ENCODE results near the gene CPAMD8.
"Not testable (repeated sequence)": the region's sequence is repeated elsewhere in the genome, so short reads cannot be mapped to it uniquely, and the experiment has no call there.

Gene CPAMD8

DNA sequence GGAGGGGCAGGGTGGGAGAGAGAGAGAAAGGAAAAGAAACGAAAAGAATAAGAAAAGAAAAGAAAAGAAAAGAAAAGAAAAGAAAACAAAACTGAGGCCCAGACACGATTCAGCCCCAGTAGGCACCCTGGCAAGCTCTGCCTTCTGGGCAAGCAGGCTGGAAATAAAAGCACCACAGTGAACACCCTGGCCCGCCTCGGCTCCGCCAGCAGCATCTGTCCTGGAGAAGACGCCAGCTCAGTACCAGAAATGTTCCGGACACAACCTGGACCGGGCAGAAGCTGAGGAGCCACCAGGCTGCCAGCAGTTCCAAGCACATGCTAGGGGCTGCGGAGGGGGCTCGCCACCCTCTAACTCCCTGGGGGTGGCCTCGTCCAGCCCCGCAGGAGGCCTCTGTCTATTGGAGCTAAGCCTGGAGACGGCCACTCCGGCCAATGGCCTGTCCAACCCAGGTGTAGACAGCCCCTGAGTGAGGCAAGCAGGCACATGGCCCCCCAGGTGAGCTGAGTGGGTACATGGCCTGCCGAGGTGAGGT, 11.4 kb upstream of the CPAMD8 start:
- DNase-seq = no peak

DNA sequence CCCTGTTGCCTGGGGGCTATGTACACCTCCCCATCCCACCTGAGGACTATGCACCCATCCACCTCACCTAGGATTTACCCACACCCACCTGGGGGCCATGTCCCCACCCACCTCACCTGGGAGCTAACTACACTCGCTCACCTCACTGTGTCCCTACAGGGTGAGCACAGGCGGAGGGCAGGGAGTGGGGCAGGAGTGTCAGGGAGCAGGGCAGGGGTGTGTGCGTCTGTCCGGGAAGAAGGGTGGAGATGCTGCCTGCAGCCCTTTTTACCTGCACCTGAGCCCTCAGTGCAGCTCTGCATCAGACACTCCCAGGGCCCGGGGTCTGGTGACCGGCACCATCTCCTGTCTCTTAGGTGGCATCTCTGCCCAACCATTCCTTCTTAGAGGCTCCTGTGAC, 10.6 kb upstream of the CPAMD8 start:
- DNase-seq = no peak

DNA sequence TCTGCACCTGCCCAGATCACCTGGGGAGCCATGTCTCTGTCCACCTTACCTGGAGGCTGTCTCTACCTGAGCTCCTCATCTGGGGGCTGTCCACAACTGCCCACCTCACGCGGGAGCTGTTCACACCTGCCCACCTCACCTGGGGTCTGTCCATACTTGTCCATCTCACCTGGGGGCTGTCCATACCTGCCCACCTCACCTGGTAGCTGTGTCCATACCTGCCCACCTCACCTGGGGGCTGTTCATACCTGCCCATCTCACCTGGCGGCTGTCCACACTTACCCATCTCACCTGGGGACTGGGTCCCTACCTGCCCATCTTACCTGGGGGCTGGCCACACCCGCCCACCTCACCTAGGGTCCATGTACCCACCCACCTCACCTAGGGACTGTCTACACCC, 10.0 kb upstream of the CPAMD8 start:
- DNase-seq = no peak

DNA sequence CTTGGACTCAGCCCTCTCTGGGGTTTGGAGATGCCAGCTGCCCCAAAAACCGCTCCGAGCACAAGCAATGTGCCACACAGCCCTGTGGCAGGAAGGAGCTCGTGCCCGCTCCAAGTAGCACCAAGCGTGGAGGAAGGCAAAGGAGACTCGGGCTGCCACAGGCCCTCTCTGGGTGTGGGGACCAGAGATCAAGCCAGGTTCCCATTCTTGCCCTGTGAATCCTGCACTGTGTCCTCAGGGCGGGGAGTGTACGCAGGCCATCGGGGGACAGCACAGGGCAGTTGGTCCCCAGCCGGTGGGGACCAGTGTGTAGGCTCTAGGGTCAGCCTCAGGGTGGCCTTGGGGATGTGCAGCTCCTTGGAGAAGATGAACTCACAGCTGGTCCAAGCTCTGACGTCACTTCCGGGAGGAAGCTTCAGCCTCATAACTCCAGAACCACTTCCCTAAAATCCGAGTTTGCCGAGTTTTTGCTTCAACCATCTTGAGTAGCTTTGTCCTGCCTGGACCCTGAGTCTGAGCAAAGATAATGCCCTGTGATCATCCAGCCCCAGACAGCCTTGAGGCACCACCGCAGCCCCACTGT, 9.3 kb upstream of the CPAMD8 start:
- no peak for DNase-seq

DNA sequence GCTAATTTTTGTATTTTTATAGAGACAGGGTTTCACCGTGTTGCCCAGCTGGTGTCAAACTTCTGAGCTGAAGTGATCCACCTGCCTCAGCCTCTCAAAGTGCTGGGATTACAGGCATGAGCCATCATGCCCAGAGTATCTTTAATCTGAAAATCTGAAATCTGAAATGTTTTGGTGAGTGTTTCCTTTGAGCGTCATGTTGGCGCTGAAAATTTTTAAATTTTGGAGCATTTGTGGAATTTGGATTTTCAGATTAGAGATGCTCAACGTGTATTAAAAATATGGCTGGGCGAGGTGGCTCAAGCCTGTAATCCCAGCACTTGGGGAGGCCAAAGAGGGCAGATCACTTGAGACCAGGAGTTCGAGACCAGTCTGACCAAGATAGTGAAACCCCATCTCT, 5.1 kb upstream of the CPAMD8 start:
- DNase-seq = no peak

DNA sequence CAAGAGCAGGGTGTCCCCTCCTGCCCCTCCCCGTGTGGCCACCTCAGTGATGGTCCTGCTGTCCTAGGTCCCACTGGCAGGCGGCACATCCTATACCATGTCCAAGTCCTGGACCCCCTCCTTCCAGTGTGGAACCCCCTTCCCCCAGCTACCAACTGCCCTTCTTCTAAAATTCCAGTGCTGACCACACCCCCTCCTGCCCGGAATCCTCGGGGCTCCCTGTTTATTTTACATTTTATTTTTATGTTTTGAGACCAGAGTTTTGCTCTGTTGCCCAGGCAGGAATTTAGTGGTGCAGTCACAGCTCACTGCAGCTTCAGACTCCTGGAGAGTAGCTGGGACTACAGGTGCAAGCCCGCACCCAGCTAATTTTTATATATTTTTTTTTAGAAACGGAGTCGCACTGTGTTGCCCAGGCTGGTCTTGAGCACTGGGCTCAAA, 945 bp upstream of the CPAMD8 start:
- DNase-seq = no peak

DNA sequence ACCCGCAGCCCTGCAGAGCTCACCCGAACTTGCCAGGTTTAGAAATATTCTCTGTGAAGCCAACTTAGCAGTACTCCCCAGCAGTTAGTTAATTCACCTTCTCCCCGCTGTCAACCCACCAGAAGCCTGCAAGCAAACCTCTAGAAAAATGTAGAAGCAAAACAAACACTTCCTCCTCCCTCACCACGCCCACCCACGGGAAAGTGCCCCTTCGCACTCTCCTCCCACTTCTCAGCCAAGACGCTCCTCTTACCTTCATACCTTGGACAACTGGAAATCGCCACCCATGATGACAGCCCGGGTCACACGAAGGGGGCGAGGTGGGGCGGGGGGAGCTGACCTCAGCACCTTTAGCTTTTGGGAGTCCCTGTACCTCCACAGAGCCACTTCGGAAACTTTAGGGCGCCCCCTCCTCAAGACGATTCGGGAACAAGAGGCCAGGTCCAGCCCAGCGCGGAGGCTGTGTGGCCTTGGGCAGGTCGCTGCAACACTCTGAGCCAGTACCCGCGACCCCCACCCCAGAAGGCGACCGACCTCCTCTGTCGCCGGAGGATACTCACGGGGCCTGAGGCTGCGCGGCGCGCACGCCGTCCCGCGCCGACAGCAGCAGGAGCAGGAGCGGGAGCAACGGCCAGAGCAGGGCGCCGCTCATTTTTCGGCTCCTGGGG, 485 bp downstream of the CPAMD8 start:
- DNase-seq = no peak

DNA sequence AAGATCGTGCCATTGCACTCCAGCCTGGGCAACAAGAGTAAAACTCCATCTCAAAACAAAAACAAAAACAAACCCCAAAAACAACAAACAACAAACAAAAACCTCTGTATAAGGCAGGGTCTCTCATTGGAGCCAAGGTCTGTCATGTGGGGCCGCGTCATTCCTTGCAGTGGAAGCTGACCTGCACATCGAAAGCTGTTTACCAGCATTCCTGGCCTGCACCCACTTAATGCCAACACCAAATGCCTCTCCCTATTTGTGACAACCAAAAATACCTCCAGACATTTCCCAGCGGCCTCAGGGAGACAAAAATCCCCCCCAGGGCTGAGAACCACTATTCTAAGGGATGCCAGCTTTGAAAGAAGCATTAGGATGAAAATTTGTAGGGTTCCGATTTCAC, 1.2 kb downstream of the CPAMD8 start:
- DNase-seq = no peak

DNA sequence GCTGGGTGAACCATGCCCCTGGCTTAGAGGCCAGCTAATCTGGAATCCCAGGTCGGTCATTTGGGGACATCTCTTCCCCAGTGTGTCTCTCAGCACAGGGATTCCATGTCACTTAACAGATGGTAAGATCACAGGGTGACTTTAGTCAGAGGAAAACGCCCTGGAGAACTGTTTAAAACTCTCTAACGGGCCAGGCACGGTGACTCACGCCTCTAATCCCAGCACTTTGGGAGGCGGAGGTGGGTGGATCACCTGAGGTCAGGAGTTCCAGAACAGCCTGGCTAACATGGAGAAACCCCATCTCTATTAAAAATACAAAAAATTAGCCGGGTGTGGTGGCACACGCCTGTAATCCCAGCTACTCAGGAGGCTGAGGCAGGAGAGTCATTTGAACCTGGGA, 1.7 kb downstream of the CPAMD8 start:
- not testable (repeated sequence) for DNase-seq

DNA sequence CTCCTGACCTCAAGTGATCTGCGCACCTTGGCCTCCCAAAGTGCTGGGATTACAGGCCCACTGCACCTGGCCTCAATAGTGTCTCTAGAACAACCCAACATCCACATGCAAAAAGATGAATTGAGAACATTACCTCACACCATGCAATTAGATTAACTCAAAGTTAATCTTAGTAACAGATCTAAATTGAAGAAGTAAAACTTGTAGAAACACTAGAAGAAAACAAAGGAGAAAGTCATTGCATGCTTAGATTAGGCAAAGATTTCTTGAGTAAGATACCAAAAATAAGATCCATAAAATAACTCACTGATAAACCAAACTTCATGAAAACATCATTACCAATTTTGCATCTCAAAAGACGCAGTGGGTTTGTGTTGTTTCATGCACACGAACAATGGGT, 2.8 kb downstream of the CPAMD8 start:
- no peak for DNase-seq

DNA sequence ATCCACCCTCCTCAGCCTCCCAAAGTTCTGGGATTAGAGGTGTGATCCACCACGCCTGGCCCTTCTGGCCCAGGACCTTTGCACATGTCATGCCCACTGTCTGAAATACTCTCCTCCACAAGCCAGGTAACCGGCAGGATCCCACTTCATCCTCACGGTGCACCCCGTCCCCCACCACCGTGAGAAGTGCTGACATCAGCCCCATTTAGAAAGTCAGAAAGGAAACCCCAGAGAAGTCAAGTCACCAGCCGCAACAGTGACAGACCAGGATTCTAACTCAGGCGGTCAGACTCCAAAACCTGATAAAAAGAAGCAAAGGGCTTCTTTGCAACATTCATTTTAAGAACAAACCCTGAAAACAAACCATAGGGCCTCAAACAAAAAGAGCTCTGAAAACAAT, 3.9 kb downstream of the CPAMD8 start:
- no peak for DNase-seq

DNA sequence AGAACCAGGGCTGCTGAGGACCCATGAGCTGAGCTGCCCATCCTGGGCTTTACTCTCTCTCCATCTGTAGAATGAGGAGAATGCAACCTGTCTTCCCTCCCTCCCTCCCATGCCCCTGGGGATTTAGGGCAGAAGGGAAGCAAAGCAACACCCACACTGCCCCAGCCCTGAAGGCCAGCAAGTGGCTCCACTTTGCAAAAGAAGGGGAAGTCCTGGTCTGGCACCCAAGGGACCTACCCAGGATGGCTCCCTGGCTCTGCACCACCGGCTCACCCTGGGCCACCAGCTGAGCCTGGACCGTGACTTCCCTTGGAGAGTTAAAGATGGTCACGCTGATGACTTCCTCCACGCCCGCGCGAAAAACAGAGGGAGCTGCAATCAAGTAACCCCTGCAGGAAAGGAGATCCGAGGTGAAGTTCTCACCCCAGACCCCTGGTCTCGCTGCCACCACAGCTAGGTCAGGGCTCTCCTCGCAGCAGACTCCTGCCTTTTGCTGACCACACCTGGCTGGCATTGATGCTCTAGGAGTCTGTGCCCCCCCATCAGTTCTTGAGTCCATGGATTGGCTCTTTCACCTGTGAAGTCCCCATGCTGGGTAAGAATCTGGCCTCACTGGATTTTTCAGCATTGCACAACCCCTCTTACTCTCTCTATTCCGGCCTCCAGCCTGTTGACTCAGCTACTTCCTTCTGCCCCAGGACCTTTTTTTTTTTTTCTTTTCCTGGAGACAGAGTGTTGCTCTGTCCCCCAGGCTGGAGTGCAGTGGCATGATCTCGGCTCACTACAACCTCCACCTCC, 4.6 kb downstream of the CPAMD8 start:
- no peak for DNase-seq

DNA sequence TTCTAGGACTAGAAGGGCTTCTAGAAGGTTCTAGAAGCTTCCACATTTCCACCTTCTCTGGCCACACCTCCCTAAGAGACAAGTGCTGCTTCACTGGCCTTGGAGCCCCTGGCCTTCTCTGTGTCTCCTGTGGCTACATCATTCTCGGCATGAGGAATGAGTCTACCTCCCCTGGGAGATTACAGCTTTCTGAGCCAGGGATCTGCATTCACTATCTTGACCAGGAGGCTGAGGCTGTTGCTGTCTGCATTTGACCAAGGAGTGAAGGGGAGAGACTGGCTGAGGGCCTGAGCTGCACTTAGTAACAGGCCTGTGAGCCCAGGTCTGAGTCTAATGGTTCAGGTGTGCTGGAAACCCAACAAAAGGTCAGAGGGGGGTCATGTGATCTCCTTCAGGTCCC, 5.3 kb downstream of the CPAMD8 start:
- no peak for DNase-seq

DNA sequence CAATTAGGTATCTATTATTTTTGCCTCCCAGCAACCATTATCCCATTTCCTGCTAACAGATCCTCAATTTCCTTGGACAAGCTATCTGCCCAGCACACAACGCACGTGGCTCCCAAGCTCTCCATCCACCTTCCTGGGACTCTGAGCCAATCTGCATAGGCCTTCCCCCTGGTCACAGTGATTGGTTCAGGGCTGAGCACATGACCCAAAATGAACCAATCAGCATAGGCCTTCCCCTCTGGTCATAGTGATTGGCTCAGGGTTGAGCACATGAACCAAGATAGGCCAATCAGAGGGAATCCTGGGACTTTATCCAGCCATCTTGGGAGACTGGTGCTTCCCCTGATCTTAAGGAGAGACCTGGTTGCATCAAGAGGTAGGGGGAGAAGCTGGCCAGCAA, 5.8 kb downstream of the CPAMD8 start:
- no peak for DNase-seq

DNA sequence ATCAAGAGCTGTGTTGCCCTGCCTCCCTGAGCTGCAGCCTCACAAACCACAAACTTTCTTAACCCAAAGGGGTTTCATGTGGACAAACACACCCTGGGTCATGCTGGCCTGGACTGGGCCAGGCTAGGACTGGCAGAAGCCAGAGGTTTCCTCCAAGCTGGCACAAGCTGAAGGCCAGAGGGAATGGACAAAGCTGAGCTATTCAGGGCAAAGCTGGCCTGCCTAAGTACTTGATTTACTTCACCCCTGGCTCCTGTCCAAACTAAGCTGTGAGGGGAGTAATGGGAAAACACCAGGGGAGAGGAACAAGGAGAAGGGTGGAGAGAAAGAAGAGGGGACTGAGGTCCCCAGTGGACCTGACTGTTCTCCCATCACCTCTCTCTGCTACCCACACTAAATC, 6.2 kb downstream of the CPAMD8 start:
- no peak for DNase-seq

DNA sequence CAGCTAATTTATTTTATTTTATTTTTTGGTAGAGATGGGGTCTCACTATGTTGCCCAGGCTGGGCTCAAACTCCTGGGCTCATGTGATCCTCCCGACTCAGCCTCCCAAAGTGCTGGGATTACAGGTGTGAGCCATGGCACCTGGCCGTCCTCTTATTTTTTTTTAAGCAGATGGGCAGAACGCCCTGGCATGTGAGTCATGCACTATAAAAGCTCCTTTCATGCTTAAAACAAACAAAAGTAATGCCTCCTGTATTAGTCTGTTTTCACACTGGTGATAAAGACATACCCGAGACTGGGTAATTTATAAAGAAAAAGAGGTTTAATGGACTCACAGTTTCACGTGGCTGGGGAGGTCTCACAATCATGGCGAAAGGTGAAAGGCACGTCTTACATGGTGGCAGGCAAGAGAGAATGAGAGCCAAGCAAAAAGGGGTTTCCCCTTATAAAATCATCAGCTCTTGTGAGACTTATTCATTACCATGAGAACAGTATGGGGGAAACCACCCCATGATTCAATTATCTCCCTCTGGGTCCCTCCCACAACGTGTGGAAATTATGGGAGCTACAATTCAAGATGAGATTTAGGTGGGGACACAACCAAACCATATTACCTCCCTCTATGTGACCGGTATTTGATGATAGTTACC, 12.3 kb downstream of the CPAMD8 start:
- DNase-seq = not testable (repeated sequence)

DNA sequence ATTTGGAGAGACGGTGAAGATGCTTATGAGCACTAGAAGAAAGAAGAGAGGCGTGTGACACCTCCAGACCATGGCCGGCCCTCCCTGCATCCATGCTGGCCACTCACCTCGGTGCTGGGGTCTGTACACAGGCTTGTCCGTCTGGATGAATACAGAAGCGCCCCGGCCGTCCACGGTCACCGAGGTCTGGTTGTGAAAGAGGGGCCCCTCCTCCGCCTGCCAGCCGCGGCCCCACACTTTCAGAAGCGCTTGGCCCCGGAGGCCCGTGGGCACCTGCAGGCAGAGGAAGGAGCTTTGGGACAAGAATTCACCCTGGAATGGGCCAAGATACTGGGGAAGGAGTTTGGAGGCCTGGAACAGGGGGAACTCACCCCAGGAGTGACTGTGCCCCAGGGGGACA, 15.1 kb downstream of the CPAMD8 start:
- no peak for DNase-seq

DNA sequence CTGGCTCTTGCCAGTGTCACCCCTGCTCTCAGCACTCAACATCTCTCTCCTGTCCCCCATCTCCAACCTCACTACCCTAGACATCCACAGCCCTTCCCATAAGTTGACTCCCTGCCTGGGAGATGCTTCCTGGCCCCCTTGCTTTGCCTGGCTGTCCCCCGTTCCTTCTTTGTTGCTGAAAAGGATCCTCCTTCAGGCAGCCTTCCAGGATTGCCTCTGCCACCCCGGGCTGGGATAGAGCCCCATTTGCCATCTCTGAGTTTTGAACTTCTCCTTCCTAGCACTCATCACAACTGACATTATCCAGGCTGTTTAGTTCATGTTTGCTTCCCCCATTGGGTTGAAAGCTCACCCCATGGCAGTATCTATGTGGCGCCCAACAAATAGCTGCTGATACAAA, 20.0 kb downstream of the CPAMD8 start:
- no peak for DNase-seq

DNA sequence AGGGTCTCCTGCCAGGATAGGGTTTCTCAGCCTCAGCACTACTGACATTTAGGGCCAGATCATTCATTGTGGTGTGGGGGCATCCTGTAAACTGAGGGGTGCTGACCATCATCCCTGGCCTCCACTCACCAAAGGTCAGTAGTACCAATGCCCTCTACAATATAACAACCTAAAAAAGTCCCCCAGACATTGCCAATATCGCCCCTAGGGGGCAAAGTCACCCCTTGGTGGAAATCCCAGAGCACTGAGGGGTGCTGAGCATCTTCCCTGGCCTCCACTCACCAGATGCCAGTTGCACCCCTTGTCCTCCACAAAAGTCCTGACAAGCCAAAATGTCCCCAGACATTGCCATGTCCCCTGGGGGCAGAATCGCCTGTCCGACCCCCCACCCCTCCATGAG, 21.6 kb downstream of the CPAMD8 start:
- DNase-seq = no peak

DNA sequence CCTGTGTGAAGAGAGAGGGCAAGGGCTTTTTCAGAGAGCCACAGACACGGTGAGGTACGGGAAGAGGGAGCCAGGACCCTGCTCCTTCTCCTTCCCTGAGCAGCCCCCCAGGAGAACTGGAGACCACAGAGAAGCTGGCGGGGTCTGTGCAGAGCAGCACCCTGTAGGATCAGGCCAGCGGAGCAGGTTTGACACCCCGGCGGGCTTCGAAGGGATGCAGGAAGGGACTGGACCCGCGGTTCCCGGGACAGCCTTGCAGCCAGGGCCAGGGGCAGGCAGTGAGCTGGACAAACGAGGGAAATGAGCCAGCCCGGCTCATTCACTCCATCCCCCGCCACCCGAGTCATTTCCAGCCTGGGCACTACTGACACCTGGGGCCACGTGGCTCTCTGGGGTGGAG, 22.2 kb downstream of the CPAMD8 start:
- no peak for DNase-seq

DNA sequence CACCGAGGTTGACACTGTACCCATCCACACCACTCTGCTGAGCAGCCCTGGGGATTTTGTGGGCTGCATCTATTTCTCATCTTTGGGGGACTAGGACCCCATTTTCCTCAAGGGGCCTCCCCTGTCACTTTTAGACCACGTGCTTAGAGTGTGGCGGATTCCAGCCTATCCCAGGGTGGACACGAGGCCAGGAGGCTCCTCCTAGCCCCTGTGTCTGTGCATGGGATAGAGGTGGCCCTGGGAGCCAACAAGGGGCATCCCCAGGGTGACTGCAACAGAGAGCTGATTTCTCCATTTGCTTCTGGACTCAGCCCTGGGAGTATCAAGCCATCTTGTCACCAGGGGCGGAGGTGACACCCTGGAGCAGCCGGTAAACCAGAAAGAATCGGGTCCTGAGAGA, 24.2 kb downstream of the CPAMD8 start:
- no peak for DNase-seq

DNA sequence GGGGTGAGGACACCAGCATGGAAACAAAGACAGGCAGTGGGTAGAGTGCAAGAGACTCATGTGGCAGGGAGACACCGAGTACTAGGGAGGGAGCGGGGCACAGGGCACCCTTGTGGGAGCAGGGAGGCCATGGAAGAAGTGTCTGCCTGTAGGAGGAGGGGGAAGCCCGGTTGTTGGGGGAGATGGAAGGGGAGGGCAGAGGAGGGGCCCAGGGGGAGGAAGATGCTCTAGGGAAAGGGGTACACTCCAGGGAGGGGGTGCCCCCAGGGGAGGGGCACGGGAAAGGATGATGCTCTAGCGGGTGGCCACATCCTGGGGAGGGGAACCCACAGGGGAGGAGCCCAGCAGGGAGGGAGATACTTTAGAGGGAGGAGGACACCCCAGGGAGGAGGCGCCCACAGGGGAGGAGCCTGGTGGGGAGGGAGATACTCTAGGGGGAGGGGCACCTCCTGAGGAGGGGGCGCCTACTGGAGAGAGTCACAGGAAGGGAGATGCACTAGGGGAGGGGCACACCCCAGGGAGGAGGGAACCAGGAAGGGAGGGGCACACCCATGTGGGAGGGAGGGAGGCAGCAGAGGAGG, 24.9 kb downstream of the CPAMD8 start:
- DNase-seq = no peak

DNA sequence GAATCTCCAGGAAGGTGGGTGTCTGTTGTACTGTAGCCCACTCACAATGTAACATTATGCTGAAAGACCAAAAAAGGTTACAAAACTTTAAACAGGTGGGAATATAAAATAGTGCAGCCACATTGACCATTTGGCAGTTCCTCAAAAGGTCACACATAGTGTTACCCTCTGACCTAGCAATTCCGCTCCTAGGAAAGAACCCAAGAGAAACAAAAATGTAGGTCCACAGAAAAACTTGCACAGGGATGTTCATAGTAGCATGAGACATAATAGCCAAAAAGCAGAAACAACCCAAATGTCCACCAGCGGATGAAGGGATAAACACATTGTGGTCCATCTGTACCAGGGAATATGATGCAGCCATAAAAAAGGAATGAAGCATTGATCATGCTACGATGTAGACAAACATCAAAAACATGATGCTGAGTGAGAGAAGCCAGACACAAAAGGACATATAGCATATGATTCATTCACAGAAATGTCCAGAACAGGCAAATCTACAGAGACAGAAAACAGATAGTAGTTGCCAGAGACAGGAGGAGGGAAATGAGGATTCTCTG, 27.9 kb downstream of the CPAMD8 start:
- no peak for DNase-seq

All from 8988T (cell line).